ENCODE results near the gene SARDH.

SARDH gene

DNA sequence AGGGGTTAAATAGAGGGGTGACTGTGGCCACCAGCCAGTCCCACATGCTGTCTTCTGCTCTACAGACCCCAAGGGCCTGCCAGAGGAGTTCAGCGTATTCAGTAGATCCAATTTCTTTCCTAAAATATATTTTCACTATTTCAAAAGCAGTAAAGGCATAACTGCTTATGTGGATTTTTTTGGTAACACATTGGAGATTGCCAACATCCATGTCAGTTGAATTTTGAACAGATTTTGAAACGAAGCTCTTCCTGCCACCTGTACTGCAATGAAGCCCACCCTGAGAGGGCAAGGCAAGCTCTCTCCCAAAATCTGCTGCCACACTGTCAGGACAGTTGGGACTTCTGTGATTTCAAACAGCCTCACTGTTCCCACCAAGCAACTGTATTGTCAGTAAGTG is 37.1 kb upstream of the SARDH start:
- TF ChIP-seq, protein P1, sequence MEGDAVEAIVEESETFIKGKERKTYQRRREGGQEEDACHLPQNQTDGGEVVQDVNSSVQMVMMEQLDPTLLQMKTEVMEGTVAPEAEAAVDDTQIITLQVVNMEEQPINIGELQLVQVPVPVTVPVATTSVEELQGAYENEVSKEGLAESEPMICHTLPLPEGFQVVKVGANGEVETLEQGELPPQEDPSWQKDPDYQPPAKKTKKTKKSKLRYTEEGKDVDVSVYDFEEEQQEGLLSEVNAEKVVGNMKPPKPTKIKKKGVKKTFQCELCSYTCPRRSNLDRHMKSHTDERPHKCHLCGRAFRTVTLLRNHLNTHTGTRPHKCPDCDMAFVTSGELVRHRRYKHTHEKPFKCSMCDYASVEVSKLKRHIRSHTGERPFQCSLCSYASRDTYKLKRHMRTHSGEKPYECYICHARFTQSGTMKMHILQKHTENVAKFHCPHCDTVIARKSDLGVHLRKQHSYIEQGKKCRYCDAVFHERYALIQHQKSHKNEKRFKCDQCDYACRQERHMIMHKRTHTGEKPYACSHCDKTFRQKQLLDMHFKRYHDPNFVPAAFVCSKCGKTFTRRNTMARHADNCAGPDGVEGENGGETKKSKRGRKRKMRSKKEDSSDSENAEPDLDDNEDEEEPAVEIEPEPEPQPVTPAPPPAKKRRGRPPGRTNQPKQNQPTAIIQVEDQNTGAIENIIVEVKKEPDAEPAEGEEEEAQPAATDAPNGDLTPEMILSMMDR (IDR thresholded peaks at IDR 0.05; ENCODE audit: low read length, missing control alignments) = no peak
- H3K4me3 ChIP-seq (replicated peaks; ENCODE audit: low read depth, low read length) = no peak overlapping the region
- DNase-seq (ENCODE audit: low read depth) = no peak

DNA sequence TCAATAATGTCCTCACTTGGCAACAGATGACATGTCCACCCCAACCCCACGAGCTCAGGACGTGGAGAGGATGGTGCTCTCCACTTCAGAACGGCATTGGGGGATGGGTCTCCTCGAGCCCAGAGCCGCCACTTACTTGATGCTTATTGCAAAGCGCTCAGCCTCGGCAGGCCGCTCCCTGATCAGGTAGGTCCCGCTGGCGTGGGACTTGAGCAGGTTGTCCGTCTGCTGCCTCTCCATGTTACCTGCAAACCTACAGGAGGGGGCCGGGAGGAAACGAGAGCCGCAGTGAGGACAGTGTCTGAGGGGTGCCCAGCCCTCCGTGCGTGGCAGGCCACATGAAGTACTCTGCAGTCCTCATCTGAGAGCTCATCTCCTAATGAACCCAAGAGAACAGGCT is 36.6 kb upstream of the SARDH start:
- TF ChIP-seq, protein P1 (IDR thresholded peaks at IDR 0.05; ENCODE audit: low read length, missing control alignments) = no peak
- H3K4me3 ChIP-seq (replicated peaks; ENCODE audit: low read depth, low read length) = no peak overlapping the region
- DNase-seq (ENCODE audit: low read depth) = no peak

DNA sequence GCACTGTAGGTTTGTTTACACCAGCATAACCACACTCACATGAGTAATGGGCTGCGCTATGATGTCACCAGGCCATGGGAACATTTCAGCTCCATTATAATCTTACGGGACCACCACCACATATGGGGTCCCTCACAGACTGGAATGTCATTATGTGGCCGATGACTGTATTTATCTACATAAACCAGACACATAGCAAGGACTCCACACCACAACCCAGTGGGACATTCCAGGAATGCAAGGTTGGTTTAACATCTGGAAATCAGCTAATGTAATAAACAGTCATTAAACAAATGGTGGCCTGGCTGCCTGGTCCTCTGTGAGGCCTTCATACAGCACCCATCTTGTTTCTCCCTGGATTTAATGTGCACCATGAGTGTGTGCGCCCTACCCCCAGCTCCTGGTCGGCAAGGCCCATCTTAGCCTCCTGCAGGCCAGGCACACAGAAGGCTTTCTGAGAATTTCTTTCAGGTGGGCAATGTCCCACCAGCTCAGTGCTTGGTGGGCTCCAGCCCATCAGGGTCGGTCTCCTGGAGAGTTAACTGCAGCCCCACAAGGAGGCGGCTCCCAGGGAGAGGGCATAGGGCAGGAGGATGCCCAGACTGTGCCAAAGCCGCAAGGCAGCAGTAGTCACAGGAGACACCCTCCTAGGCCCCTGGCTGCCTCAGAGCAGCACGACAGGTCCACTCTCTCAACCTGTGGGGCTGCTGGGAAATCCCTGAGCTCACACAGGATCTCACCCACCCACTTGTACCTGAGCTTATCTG is 35.9 kb upstream of the SARDH start:
- H3K4me3 ChIP-seq (replicated peaks; ENCODE audit: low read depth, low read length) = no peak overlapping the region
- DNase-seq (ENCODE audit: low read depth) = no peak
- TF ChIP-seq, protein P1 (IDR thresholded peaks at IDR 0.05; ENCODE audit: low read length, missing control alignments) = no peak

DNA sequence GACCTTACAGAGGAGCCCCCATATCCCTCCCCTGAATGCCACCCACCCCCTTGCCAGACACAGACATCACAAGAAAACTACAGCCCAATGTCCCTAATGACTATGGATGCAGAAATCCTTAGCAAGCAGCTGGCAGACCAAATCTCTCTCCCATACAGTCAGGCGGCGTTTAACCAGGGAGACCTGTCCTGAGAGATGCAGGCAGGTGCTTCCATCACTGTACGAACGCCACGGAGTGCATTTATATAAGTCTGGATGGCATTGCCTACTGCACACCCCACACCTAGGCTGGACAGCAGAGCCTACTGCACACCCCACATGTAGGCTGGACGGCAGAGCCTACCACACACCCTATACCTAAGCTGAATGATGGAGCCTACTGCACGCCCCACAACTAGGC is 34.4 kb upstream of the SARDH start:
- no peak for DNase-seq (ENCODE audit: low read depth)
- TF ChIP-seq, protein P1 (IDR thresholded peaks at IDR 0.05; ENCODE audit: low read length, missing control alignments) = no peak
- no peak overlapping the region for H3K4me3 ChIP-seq (replicated peaks; ENCODE audit: low read depth, low read length)

DNA sequence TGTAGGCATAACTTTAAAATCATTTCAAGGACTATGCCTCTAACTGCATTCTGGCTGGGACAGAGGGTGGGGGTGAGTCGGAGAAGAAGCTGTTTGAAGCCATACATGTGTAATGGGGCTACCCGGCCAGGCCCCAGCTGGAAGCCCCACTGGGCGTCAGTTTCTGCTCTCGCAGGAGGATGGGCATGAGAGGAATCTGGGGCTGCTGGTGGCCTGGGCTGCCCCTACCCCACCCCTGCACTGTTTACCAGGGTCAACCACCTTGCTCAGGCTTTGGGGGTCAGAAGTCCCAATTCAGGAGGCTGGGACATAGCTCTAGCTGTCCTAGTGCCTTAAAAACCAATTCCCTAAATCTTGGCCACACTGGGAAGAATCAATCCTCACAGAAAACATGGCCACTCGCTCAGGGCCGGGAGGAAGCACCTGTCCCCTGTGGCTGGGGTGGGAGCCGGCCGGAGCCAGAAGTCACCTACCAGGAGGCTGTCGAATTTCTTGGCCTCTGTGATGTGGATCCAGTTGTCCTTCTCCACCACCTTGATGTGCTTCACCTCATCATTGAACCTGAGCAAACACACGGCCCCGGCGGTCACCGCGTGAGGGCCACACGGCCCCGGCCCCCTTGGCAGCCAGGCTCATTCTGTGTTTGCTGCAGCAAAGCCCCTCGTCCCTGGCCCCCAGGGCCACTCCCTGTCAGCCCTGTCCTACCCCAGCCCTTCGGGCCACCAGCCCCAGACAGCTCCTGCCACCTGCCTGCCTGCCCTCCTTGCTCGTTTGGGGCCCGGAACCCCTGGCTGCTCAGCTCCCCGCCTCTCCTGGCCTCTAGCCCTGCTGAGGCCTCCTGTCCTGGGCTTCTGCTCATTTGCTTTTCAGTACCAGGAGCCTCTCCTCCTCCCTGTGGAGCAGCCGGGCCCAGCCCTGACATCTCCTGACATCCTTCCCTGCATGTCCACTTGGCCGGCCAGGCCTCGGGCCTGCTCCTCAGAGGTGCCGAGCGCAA is 33.6 kb upstream of the SARDH start:
- TF ChIP-seq, protein P1 (IDR thresholded peaks at IDR 0.05; ENCODE audit: low read length, missing control alignments) = no peak
- DNase-seq (ENCODE audit: low read depth) = no peak
- no peak overlapping the region for H3K4me3 ChIP-seq (replicated peaks; ENCODE audit: low read depth, low read length)

DNA sequence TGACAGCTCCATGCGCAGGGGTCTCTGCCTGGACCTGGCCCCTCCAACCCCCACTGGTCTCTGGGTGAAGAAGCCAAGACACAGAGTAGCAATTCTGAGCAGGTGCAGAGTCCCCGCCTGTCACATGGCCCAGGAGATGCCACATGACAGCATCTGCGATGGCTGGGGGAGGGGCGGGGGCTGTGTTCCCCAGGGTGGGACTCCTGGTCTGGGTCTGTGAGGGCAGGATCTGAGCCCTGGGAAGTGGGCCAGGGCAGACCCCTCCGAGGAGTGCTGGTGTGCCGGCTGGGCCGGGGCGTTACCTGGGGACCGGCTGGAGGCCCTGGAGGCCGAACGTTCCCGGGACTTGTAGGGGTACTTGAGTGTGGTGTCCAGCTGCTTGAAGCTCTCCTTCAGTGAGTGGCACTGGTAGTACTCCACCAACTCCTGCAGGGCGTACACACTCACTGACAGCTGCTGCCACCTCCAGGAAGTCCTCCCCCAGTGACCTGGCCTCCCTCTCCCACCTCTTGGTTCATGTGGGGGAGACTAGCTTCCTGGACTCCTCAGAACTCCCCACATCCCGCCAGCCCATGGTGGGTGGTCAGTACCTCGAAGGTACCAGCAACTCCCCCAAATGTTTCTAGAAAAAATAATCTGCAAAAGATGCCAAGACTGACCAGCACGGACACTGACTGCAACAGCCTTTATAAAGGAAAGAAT is 32.1 kb upstream of the SARDH start:
- no peak for DNase-seq (ENCODE audit: low read depth)
- H3K4me3 ChIP-seq (replicated peaks; ENCODE audit: low read depth, low read length) = no peak overlapping the region
- TF ChIP-seq, protein P1 (IDR thresholded peaks at IDR 0.05; ENCODE audit: low read length, missing control alignments) = no peak

All from fibroblast of pulmonary artery (primary cell).